ENCODE results near the gene RNF32.

GRCh38 chr7:156682928-156683327 lies 42.4 kb downstream of the RNF32 start:
- no peak for TF ChIP-seq CTCF (IDR thresholded peaks at IDR 0.05)
- no peak for TF ChIP-seq POLR2A (IDR thresholded peaks at IDR 0.05)

Measured in tibial nerve (tissue), 3 donors.